ENCODE data around the gene JCAD.

GRCh38 chr10:30091136-30091535 is 31.8 kb upstream of the JCAD start:
- TF ChIP-seq POLR2AphosphoS5 (IDR thresholded peaks at IDR 0.05; ENCODE audit: low read depth, low read length) (no peak), RNF2 (IDR thresholded peaks at IDR 0.05; ENCODE audit: borderline replicate concordance, low read depth, low read length, missing control alignments, poor library complexity, severe bottlenecking) (no peak), ZNF274 (IDR thresholded peaks at IDR 0.05; ENCODE audit: borderline replicate concordance, extremely low read depth, low read length) (no peak), KDM1A (IDR thresholded peaks at IDR 0.05; ENCODE audit: borderline replicate concordance, low read length) (no peak), CBX8 (IDR thresholded peaks at IDR 0.05; ENCODE audit: borderline replicate concordance, low read depth, low read length) (no peak), EP300 (IDR thresholded peaks at IDR 0.05; ENCODE audit: borderline replicate concordance in 1 of 2, low read depth in 2 of 2, low read length in 2 of 2) (no peak), CTCF (IDR thresholded peaks at IDR 0.05; ENCODE audit: control extremely low read depth in 1 of 3, insufficient read depth in 1 of 3, low read depth in 1 of 3, low read length in 3 of 3) (no peak), ATF2 (IDR thresholded peaks at IDR 0.05; ENCODE audit: low read length) (no peak)
